CD4-positive, alpha-beta T cell treated with Interleukin-17A for 1 hour (primary cell): ENCODE data around the gene ZC3H4.

ENCODE experiments used
- DNase-seq: peaks from one replicate; pipeline ENCODE4 v3.0.0-alpha.2; 2020

ZC3H4 gene

DNA sequence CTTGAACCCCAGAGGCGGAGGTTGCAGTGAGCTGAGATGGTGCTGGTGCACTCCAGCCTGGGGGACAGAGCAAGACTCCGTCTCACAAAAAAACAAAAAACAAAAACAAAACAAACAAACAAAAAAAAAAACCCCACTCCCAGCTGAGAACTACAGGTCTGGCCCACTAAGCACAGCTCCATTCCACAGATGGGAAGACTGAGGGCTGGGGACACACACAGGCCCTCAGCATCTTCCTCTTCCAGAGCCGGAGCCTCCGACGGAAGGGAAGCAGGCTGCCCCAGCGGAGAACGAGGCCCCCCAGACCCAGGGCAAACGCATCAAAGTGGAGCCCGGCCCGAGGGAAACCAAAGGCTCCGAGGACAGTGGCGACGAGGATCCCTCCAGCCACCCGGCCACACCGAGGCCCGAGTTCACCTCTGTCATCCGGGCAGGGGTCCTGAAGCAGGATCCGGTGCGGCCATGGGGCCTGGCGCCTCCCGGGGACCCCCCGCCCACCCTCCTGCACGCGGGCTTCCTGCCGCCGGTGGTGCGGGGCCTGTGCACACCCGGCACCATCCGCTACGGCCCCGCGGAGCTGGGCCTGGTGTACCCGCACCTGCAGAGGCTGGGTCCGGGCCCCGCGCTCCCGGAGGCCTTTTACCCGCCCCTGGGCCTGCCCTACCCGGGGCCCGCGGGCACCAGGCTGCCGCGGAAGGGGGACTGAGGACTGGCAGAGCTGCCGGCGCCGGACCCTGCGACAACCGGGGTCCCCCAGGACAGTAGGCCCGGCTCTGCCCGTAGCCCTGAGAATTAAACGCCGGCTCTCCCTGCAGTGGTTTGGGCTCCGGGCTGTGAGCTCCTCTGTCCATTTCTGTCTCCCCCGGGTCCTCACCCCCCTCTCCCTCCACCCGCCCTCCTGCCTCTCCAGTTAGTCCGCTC lies 68.4 kb downstream of the ZC3H4 start:
- DNase-seq = no peak

DNA sequence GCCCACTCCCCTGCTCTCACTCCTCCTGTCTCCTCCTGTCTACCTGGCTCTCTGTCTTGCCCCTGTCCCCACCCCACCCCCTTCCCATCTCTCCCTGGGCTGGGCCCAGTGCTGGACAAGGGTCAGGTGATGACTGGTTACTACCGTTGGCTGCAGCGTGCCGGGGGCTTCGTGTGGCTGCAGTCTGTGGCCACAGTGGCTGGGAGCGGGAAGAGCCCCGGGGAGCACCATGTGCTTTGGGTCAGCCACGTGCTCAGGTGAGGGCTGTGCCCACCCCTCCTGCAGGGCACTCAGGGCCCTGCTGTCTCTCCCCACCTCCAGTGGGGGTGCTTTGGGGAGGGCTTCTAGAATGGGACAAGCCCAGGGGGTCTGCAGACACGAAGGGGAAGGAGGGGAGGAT lies 72.7 kb downstream of the ZC3H4 start:
- DNase-seq = no peak

DNA sequence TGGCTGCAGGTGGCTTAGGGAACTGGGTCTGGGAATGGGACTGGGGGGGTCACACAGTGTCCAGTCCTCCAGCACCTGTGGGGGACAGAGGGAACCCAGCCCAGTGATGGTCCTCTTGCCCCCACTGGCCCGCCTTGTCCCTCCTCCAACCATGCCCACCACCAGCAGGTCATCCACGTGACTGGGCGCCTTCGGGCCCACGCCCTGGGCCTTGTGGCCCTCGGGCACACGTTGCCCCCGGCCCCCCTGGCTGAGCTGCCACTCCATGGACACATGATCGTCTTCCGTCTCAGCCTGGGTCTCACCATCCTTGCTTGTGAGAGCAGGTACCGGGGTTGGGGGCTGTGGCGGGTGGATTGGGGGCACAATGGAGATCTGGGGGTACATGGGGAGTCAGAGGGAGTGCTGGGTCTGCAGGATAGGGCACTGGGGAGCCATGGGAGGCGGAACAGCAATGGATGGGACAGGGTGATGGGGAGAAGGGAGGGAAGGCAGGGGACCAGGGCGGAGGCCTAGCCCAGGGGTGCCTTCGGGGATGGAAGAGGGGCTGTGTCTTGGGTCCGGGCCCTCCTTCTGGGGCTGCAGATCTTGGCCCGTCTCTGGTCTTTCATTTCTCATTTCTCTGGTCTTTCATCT lies 74.2 kb downstream of the ZC3H4 start:
- DNase-seq = no peak

DNA sequence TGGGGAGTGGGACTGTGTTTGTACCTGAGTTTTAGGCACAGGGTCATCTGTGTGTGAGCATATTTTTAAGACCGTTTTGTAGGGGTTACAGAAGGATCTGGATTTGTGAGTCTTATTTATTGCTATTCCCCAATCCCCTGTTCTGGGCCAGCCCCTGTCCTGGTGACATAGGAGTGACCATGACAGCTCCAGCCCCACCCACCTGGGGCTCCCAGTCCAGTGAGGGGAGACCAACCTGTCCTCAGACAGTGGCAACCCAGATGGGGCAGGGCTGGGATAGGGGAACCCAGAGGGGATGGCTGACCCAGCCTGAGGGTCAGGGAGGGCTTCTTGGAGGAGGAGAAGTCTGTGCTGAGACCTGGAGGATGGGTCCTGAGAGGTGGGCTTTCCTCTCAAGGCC lies 75.8 kb downstream of the ZC3H4 start:
- DNase-seq = no peak

DNA sequence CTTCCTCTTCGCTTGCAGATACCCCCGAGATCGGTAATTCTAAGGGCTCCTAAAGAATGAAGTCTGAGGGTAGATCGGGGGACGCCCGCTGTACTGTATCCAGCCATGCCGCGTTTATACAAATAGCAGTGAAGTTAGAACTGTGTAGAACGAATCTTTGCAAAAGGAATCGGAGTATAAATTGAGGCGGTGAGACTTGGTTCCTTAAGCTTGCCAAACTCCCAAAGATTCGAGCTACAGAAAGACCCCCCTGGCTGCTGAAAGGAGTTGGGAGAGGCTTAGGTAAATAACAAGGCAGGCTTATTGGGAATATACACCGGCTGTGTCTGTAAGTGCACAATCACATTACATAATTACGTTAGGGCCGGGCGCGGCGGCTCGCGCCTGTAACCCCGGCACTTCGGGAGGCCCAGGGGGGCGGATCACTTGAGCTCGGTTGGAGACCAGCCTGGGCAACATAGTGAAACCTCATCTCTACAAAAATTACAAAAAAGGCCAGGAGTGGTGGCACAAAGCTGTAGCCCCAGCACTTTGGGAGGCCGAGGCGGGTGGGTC lies 77.4 kb downstream of the ZC3H4 start:
- no peak for DNase-seq

DNA sequence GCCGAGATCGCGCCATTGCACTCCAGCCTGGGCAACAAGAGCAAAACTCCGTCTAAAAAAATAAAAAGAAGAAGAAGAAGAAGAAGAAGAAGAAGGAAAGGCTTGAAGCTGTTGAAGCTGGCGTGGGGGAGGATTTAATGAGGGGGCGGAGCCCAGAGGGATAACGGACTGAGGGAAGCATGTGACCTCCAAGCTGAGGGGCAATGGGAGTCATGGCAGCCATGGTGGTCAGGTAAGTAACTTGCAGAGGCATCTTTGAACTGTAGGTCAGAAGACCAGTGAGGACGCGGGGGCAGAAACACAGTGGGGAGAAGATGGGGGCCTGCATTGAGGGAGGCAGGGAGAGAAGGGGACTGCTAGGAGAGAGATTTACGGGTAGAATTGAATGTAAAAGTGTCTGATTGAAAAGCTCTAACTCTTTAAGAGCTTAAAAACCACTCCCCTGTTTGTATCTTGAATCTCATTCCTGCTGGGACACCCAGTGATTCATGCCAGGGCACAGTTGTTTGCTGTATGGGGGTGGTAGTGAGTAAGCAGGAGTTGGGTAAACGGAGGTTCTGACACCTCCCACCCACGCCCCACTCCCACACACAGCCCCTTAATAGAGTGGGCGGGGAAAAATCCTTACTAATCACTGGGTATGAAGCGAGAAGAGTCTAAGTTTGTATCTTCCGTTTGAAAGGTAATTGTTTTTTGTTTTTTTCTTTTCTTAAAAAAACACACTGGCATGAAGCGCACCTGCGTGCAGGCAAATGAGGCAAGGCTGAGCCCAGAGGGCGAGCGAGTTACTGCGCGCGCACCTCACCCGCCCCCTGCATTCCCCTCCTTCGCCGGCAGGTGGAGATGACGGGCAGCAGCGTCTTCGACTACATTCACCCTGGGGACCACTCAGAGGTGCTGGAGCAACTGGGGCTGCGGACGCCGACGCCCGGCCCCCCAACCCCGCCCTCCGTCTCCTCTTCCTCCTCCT lies 78.2 kb downstream of the ZC3H4 start:
- DNase-seq = peak; percentile 97

DNA sequence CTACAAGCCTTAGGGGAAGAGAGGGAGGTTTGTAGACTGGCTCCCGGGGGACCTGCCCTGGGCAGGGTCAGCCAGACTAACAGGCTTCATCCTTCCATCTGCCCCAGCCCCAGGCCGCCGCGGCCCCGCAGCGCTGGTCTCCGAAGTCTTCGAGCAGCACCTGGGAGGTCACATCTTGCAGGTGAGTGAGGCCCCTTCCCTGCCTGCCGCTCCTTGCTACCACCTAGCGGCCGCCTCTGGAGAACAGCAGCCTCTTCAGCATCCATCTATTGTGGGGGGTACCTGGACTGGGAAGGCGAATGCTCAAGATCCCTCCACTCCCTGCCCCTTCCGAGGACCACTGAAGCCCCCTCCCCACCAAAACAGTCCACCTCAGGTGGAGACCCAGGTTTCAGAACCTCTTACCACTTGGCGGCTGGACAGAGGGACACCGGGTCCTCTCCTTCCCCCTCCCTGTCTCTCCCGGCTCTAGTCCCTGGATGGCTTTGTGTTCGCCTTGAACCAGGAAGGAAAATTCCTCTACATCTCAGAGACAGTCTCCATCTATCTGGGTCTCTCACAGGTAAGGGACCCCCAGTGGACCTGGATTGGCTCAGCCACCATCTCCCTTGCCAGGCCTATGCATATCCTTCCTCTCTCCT lies 81.3 kb downstream of the ZC3H4 start:
- DNase-seq = peak; percentile 73

DNA sequence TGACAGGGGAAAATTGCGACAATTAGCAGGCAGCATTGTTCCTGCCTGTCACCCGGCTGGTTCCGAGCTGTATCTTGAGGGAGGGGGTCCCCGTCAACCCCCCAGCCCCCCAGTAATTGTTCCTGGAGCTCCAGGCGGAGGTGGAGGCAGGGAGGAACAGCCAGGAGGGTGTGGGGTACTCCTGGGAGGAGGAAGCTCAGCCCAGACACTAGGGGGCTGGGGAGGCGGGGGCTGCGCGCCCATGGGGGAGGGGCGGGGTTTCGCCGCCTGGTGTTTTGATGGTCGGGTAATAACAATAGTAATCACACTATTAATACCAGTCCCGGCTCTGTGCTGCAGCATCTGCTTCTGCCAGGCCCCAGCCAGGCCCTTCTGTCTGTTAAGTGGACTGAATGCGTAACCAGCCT lies 85.4 kb downstream of the ZC3H4 start:
- no peak for DNase-seq

DNA sequence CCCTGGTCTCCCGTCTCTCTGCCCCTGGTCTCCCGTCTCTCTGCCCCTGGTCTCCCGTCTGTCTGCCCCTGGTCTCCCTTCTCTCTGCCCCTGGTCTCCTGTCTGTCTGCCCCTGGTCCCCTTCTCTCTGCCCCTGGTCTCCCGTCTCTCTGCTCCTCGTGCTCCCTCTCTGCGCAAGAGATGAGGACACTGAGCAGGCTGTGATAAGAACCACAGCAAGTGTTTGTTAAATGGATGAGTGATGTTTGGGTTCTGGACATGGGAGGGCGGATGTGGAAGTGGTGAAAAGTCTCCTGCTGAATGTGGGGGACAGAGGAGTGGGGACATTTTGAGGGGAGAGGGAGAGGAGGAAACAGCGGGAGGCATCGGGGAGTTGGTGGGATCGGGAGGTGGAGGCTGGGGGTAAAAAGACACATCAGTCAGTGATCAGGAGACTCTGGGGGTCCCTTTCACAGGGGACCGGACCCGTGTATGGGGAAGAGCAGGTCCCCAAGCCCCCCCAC lies 85.9 kb downstream of the ZC3H4 start:
- no peak for DNase-seq

DNA sequence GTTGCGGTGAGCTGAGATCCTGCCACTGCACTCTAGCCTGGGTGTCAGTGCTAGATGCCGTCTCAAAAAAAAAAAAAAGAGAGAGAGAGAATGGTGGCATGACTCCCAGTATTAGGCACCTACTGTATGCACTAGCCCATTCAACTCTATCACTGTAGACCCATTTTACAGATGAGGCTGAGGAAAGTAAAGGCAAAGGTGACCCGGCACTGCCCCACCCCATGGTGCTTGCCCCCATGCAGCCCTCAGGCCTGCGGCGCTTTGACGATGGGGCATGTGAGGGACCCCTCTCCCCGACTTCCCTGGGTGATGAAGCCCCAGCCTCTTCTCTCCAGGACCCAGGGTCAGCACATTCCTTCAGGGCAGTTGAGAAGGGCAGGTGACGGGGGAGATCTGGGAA lies 86.7 kb downstream of the ZC3H4 start:
- no peak for DNase-seq

DNA sequence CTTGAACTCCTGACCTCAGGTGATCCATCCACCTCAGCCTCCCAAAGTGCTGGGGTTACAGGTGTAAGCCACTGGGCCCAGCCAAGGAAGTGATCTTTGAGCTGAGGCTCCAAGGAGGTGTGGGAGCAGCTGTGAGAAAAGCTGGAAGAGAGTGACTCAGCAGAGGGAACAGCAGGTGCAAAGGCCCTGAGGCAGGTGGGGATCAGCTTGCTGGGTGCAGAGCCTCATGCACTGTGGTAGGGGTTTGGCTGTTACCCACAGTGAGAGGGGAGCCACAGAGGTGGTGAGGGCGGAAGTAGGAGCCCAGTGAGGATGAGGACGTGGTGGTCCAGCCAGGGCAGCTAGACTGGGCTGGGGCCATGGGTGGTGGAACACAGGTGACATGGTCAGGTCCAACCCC lies 87.4 kb downstream of the ZC3H4 start:
- DNase-seq = no peak

DNA sequence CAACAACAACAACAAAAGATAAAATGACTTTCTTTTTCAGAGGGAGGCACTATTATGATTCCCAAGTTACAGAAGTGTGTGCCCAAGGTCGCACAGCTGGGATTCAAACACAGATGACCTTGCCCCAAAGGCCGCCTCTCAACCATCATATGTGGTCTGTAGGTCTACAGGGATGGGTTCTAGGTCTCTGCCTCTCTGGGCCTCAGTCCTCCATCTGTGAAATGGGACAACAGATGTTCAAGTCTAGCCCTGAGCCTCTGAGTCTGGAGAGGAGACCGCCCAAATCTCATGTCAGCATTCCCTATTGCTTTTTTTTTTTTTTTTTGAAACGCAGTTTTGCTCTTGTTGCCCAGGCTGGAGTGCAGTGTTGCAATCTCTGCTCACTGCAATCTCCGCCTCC lies 89.1 kb downstream of the ZC3H4 start:
- DNase-seq = no peak

DNA sequence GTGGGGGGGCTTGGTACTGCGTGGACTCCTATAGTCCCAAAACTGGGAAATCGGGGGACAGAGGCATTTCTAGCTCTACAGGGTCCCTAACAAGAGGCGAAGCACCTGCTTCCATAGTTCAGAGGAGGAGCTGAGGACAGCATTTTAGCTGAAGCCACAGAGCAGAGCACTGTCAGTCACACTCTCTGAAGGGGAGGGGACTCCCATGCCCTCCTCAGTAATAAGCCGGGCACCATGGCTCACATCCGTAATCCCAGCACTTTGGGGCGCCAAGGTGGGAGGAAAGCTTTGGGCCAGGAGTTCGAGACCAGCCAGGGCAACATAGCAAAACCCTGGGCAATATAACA lies 90.2 kb downstream of the ZC3H4 start:
- DNase-seq = no peak

DNA sequence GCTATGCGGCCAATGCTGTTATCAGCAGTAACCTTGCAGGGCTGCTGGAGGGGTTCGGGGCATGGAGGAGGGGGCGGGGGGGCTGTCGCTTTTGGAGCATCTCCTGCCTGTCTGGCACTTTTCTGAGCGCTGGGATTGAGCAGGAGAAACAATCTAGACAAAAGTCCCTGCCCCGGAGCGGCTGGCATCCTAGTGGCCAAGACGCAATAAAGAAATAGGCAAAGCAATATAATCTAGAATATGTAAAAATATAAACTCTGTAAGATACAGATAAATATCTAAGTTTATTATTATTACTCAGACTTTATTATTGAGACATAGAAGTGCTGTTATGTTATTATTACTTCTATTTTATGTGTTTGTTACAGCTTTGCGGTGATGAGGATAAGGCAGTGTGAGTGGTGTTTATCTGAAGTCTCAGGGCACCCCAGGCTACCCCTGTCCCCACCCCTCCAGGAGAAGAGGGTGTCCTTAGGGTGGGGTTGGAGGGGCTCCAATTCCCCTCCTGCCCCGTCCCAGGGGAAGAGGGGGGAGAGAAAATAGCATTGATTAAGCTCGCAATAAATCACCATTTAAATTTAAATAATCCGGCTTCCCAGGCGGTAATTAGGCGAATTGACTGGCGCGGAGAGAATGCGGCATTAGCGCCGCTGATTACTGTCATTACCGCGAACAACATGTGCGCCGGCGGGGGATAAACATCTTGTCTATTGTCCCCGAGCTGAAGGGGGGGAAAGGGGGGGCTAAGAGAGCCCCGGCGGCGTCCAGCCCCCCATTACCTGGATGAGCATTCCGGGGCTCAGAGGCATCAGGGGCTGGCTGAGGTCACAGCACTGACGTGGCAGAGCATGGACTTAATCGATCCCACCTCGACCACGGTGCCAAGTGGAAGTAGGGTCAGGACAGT lies 90.8 kb downstream of the ZC3H4 start:
- no peak for DNase-seq

DNA sequence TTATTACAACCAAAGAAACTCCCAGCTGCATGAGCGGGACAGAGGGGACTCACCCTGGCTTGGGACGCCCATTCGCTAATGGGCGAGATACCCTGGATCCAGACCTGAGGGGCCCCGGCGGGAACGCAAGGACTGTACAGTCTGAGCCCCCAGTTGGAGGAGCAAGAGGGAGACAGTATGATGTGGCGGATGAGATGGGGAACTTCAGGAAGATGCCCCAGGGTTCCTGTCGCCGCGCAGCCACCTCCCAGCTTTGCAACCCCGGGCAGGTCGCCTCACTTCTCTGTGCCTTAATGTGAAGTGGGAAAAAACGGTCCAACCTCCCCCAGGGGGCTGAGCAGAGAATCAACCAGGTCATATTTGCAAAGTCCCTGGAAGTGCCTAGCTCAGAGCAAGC lies 91.4 kb downstream of the ZC3H4 start:
- DNase-seq = no peak

DNA sequence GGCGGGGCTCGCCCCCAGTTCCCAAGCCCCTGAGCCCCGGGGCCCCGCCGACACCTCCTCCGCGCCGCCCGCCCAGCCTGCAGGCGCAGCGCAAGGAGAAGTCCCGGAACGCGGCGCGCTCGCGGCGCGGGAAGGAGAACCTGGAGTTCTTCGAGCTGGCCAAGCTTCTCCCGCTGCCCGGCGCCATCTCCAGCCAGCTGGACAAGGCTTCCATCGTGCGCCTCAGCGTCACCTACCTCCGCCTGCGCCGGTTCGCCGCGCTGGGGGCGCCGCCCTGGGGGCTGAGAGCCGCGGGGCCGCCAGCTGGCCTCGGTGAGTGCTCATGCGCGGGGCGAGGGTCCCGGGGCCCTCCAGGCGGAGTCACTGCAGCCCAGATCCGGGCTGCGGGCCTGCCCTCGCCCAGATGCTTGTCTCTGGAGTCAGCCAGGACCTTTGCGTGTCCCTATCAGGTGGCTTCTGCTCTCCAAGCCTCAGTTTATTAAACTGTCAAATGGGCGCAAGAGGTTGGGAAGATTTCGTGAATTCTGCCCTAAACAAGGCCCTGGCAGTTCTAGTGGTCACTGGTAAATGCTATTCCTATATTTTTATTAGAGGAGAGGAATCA lies 91.9 kb downstream of the ZC3H4 start:
- no peak for DNase-seq

DNA sequence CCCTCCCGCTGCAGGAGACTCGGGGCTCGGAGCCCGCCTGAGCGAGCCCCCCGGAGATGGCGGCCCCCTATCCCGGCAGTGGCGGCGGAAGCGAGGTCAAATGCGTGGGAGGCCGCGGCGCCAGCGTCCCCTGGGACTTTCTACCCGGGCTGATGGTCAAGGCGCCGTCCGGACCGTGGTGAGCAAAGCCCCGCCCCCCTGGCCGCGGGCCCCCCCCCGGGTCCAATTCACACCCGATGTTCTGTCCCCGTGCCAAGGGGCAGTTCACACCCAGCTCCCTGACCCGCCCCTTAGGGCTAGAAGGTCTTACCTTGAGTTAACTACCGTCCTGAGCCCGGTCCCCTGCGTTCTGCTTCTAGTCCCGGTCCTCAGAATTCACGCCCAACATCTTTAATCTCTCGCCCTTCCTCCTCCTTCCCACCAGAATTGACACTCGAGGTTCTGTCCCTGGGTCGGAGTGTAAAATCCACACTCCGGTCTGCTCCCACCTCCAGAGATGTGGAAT lies 92.5 kb downstream of the ZC3H4 start:
- no peak for DNase-seq

DNA sequence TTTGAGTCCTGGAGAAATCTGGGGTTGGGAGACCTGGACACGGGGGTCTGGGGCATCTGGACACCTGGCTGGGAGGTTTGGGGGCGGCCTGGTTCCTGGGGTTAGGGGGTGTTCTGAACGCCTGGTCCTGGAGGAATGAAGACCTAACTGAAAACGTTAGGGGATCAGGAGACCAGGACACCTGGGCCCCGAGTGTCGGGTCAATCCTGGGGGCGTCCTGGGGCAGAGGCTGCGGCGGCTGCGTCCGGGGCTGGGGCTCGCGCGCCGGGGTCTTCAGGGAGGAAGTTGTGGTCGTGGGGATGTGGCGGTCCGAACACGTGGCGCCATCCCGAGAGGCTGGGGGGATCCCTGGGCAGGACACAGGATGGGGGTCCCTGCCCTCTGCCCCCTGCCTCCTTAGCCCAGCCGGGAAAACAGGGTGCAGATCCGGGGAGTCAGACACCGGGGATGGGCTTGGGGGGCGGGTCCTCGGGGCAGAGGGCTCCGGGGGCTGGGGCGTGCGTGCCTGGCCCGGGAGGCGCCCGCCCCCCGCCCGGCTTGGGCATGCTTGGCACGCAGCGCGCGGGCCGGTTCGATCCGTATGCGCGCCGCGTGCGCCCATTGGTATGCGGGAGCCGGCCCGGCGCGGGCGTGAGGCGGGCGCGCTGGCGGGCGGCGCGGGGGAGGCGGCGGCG lies 93.3 kb downstream of the ZC3H4 start:
- no peak for DNase-seq

DNA sequence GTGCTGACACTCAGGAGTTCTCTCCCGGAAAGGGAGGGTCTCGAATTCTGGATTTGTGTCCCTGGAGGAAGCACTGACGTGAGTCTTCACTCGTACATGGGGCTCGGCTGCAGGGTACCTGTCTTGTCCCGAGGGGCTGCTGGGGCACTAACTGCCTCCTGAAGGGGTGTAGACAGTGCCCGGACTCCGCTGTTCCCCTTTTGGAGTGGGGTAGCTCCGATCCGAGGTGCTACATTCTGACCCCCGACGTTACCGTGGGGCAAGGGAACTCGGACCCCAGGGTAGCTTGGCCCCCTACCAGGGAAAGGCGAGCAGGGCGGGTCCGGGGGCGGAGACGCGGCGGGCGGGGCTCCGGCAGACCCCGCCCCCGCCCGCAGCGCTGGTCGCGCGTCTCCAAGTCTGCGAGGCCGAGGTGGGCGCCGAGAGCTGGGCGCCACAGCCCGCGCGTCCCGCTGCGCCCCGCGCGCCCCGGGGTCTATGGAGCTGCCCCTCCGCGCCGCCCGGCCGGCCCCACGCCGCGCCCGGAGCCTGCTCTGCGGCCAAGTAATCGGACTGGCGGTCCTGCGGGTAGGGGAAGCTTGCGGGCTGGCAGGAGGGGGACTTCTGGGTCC lies 94.0 kb downstream of the ZC3H4 start, which contains the start of gene NPAS1:
TSS of gene NPAS1 (plus strand) at position 407 of the 611 bp plus-strand sequence. CDS start 1,211 bp downstream, outside the sequence.
- DNase-seq = no peak
